ENCODE results near the gene NDST3.

DNA sequence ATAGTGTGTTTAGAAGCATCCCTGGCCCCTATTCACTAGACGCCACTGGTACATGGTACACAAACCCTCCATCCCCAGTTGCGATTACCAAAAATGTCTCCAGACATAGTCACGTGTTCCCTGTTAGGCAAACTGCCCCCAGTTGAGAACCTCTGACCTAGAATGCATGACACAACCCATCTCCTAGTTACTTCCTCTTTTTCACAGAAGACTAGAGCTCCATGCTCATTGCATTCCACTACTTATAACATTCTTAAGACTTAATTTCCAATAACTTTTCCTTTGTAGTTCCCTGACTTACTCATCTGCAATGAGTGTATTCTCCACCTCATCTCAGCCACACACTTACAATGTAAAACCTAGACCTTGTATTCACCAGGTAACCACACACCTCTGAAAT, 249.9 kb downstream of the NDST3 start:
- TF ChIP-seq, protein P1, sequence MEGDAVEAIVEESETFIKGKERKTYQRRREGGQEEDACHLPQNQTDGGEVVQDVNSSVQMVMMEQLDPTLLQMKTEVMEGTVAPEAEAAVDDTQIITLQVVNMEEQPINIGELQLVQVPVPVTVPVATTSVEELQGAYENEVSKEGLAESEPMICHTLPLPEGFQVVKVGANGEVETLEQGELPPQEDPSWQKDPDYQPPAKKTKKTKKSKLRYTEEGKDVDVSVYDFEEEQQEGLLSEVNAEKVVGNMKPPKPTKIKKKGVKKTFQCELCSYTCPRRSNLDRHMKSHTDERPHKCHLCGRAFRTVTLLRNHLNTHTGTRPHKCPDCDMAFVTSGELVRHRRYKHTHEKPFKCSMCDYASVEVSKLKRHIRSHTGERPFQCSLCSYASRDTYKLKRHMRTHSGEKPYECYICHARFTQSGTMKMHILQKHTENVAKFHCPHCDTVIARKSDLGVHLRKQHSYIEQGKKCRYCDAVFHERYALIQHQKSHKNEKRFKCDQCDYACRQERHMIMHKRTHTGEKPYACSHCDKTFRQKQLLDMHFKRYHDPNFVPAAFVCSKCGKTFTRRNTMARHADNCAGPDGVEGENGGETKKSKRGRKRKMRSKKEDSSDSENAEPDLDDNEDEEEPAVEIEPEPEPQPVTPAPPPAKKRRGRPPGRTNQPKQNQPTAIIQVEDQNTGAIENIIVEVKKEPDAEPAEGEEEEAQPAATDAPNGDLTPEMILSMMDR (IDR thresholded peaks at IDR 0.05; ENCODE audit: insufficient read depth, low read length) = no peak
- TF ChIP-seq SPI1 (IDR thresholded peaks at IDR 0.05; ENCODE audit: borderline replicate concordance, low read depth) (no peak), POLR2AphosphoS5 (IDR thresholded peaks at IDR 0.05; ENCODE audit: low read depth) (peak; percentile 37; the same call in 1 of the 2 replicates), GABPA (IDR thresholded peaks at IDR 0.05; ENCODE audit: low read depth) (no peak)
- TF ChIP-seq, protein P2, sequence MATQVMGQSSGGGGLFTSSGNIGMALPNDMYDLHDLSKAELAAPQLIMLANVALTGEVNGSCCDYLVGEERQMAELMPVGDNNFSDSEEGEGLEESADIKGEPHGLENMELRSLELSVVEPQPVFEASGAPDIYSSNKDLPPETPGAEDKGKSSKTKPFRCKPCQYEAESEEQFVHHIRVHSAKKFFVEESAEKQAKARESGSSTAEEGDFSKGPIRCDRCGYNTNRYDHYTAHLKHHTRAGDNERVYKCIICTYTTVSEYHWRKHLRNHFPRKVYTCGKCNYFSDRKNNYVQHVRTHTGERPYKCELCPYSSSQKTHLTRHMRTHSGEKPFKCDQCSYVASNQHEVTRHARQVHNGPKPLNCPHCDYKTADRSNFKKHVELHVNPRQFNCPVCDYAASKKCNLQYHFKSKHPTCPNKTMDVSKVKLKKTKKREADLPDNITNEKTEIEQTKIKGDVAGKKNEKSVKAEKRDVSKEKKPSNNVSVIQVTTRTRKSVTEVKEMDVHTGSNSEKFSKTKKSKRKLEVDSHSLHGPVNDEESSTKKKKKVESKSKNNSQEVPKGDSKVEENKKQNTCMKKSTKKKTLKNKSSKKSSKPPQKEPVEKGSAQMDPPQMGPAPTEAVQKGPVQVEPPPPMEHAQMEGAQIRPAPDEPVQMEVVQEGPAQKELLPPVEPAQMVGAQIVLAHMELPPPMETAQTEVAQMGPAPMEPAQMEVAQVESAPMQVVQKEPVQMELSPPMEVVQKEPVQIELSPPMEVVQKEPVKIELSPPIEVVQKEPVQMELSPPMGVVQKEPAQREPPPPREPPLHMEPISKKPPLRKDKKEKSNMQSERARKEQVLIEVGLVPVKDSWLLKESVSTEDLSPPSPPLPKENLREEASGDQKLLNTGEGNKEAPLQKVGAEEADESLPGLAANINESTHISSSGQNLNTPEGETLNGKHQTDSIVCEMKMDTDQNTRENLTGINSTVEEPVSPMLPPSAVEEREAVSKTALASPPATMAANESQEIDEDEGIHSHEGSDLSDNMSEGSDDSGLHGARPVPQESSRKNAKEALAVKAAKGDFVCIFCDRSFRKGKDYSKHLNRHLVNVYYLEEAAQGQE (IDR thresholded peaks at IDR 0.05; ENCODE audit: insufficient replicate concordance, low read depth) = no peak
